ENCODE data around the gene DLAT. TPM values are rescaled to one million over a fixed set of nuclear protein-coding genes. Genes with fewer than 3 reads are reported as not detected.

The DLAT gene
- total RNA-seq, 1 experiment from 2014 or later: 75.9 TPM

DNA sequence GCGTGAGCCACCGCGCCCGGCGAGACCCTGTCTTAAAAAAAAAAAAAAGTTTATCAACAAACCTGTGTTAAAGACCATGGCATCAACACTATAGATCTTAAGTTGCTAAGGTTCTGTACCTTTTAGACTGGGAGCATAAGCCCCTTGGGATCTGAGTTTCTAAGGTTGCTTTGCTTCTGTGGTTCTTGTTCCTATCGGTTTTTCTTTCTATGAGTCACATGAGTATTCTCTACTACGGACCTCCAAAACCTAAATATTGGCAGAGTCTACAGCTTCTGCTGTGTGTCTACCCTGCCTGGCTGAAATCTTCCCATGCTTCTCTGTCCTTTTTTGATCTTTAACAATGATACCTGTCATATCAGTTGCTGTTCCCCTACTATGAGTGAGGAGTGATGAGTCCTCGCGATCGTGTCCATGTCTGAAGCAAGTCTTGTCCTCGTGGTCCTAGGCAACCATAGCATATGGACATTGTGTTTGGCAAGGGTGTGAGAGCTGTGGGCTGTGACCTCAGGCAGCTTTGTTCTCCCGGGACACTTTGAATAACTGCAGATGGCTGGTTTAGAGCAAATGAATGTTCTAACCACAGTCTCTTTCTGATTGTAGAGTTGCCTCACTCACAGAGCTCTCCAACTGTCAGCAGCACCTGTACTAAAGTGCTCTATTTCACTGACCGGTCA is 9.0 kb upstream of the DLAT start:
- ATAC-seq: peak; percentile 38; the same call in 1 of the 2 replicates
- DNase-seq (ENCODE audit: low read depth, low spot score): no peak
- ChIA-PET POLR2A (no interaction called here), CTCF (no interaction called here)
- TF ChIP-seq POLR2AphosphoS5 (IDR thresholded peaks at IDR 0.05; ENCODE audit: low read depth, low read length) (no peak), CTCF (IDR thresholded peaks at IDR 0.05) (no peak), TCF7L2 (IDR thresholded peaks at IDR 0.05; ENCODE audit: low read depth, low read length) (no peak), SIN3A (IDR thresholded peaks at IDR 0.05; ENCODE audit: borderline replicate concordance, insufficient read depth, low read depth, low read length) (no peak)
- TF ChIP-seq, protein P1, sequence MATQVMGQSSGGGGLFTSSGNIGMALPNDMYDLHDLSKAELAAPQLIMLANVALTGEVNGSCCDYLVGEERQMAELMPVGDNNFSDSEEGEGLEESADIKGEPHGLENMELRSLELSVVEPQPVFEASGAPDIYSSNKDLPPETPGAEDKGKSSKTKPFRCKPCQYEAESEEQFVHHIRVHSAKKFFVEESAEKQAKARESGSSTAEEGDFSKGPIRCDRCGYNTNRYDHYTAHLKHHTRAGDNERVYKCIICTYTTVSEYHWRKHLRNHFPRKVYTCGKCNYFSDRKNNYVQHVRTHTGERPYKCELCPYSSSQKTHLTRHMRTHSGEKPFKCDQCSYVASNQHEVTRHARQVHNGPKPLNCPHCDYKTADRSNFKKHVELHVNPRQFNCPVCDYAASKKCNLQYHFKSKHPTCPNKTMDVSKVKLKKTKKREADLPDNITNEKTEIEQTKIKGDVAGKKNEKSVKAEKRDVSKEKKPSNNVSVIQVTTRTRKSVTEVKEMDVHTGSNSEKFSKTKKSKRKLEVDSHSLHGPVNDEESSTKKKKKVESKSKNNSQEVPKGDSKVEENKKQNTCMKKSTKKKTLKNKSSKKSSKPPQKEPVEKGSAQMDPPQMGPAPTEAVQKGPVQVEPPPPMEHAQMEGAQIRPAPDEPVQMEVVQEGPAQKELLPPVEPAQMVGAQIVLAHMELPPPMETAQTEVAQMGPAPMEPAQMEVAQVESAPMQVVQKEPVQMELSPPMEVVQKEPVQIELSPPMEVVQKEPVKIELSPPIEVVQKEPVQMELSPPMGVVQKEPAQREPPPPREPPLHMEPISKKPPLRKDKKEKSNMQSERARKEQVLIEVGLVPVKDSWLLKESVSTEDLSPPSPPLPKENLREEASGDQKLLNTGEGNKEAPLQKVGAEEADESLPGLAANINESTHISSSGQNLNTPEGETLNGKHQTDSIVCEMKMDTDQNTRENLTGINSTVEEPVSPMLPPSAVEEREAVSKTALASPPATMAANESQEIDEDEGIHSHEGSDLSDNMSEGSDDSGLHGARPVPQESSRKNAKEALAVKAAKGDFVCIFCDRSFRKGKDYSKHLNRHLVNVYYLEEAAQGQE (IDR thresholded peaks at IDR 0.05; ENCODE audit: insufficient read depth in 1 of 2, low read depth in 2 of 2, low read length in 1 of 2): no peak
- no TSS peak for BruUV-seq (replicated peaks)
- no peaks in the 10 kb centered on the region for H3K27me3 ChIP-seq (ENCODE audit: control insufficient read depth, insufficient read depth, low read length)
- intact Hi-C loops (cut with micrococcal nuclease; ENCODE audit: unreplicated experiment) (no loop called here), in situ Hi-C loops (cut with HindIII; ENCODE audit: low pct_unique_long_range_greater_than_20kb, low sequenced_read_pairs) (no loop called here)
- no peak overlapping the region for H3K4me3 ChIP-seq (ENCODE audit: low read depth in 2 of 2, low read length in 2 of 2)
- no peaks in the 10 kb centered on the region for H3K36me3 ChIP-seq (ENCODE audit: control insufficient read depth, insufficient read depth, low read length)
- no peak overlapping the region for H3K27ac ChIP-seq (ENCODE audit: low read length)
- no peaks in the 10 kb centered on the region for H3K4me1 ChIP-seq (ENCODE audit: control insufficient read depth, insufficient read depth, low read length)
- H3K9me3 ChIP-seq (ENCODE audit: control insufficient read depth, insufficient read depth, low read depth, low read length): no peaks in the 10 kb centered on the region

DNA sequence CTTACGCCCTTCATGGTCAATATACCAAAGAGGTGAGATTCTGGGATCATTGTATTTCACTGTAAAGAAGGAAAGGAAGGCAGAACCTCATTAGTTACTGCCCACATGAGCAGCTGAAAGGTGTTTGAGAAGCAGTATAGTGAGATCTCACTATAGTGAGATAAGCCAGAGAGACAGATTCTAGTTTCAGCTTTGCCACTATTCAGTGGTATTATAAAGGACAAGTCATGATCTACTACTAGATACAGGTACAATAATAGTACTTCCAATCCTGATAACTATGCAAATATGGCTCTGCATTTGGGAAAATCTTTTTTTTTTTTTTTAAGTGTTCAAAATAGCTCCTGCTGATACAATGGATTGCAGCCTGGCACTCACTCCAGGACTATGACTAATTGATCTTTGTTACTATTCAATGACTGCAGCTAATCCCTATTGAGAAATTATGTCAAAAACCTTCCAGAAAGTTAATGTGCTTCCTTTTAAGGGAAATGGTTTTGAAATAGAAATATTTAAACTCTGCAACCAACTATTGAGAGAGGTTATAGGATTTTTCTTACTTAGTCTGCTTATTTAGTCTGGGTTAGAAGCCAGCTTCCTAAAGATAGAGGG is 8.3 kb upstream of the DLAT start:
- BruUV-seq (replicated peaks): no TSS peak
- POLR2A ChIA-PET: no interaction called here

More for the DNA sequence above, 8.3 kb upstream of the DLAT start:
- Histone ChIP-seq H3K9me3 (ENCODE audit: control insufficient read depth, insufficient read depth, low read depth, low read length) (no peaks in the 10 kb centered on the region), H3K27ac (ENCODE audit: low read length) (no peak overlapping the region), H3K4me1 (ENCODE audit: control insufficient read depth, insufficient read depth, low read length) (no peaks in the 10 kb centered on the region), H3K36me3 (ENCODE audit: control insufficient read depth, insufficient read depth, low read length) (no peaks in the 10 kb centered on the region), H3K27me3 (ENCODE audit: control insufficient read depth, insufficient read depth, low read length) (no peaks in the 10 kb centered on the region), H3K4me3 (ENCODE audit: low read depth in 2 of 2, low read length in 2 of 2) (no peak overlapping the region)
- TF ChIP-seq POLR2AphosphoS5 (IDR thresholded peaks at IDR 0.05; ENCODE audit: low read depth, low read length) (no peak), TCF7L2 (IDR thresholded peaks at IDR 0.05; ENCODE audit: low read depth, low read length) (no peak), CTCF (IDR thresholded peaks at IDR 0.05) (no peak), SIN3A (IDR thresholded peaks at IDR 0.05; ENCODE audit: borderline replicate concordance, insufficient read depth, low read depth, low read length) (no peak)
- TF ChIP-seq, protein P1 (IDR thresholded peaks at IDR 0.05; ENCODE audit: insufficient read depth in 1 of 2, low read depth in 2 of 2, low read length in 1 of 2): no peak
- intact Hi-C loops (cut with micrococcal nuclease; ENCODE audit: unreplicated experiment): no loop called here
- no peak for DNase-seq (ENCODE audit: low read depth, low spot score)
- CTCF ChIA-PET: no interaction called here
- no peak for ATAC-seq
- in situ Hi-C loops (cut with HindIII; ENCODE audit: low pct_unique_long_range_greater_than_20kb, low sequenced_read_pairs): no loop called here
